Stimulated activated memory B cell treated with anti-CD40 and anti-IgM and Interleukin-4, amounts not matched to agents 10 μg/mL and 1 μg/mL and 100 μg/mL, for 72 hours (primary cell): ENCODE measurements around the gene PIRT.

ENCODE experiments used
- ATAC-seq: fragments of 150-1000 bp; cut with Tn5 transposase; 2 replicates; pipeline ENCODE4 v1.10.0; 2021
- H3K27ac Mint-ChIP-seq: one replicate; pipeline ENCODE4 v1.8.0; 2022; ENCODE audit warnings: mild to moderate bottlenecking, mixed read lengths
- H3K27me3 Mint-ChIP-seq: one replicate; pipeline ENCODE4 v1.8.0; 2022; ENCODE audit warnings: mixed read lengths
- H3K36me3 Mint-ChIP-seq: one replicate; pipeline ENCODE4 v1.8.0; 2022; ENCODE audit warnings: mixed read lengths
- H3K4me1 Mint-ChIP-seq: one replicate; pipeline ENCODE4 v1.8.0; 2022; ENCODE audit warnings: mixed read lengths
- H3K4me3 Mint-ChIP-seq: one replicate; pipeline ENCODE4 v1.8.0; 2022; ENCODE audit warnings: mild to moderate bottlenecking, moderate library complexity, mixed read lengths
- H3K9me3 Mint-ChIP-seq: one replicate; pipeline ENCODE4 v1.8.0; 2022; ENCODE audit warnings: mixed read lengths

Gene PIRT

DNA sequence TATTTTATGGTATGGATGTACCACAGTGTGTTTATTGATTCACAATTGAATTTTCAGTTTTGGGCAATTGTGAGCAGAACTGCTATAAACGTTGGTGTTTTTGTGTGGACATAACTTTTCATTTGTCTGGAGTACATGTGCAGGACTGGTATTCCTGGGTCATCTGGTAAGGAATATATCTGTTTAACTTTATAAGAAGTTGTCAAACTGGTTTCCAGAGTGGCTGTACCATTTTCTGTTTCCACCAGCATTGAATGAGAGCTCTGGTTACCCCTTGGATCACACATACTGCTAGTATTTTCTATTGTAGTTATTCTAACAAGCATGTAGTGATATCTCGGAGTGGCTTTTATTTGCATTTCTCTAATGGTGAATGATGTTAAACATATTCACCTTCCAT is 58.3 kb downstream of the PIRT start:
- peaks cover 12% of the 10 kb centered on the region for H3K9me3 Mint-ChIP-seq
- no peak overlapping the region for H3K4me3 Mint-ChIP-seq
- no peak overlapping the region for H3K27ac Mint-ChIP-seq
- H3K27me3 Mint-ChIP-seq, result no peaks in the 10 kb centered on the region
- H3K36me3 Mint-ChIP-seq, result no peaks in the 10 kb centered on the region
- no peak for ATAC-seq
- no peaks in the 10 kb centered on the region for H3K4me1 Mint-ChIP-seq

DNA sequence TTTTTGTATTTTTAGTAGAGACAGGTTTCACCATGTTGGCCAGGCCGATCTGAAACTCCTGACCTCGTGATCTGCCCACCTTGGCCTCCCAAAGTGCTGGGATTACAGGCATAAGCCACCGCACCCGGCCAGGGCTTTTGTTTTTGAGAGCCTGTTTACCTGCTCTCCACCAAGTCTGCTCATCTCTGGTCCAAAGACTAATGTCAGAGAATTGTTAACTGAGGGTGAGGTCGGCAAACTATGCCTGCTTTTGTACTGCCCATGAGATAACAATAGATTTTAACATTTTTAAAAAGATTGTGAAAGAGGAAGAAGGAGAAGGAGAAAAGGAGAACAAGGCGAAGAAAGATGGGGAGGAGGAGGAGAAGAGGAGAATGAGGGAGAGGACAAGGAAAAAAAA is 60.0 kb downstream of the PIRT start:
- Mint-ChIP-seq H3K27me3 (no peaks in the 10 kb centered on the region), H3K27ac (no peak overlapping the region), H3K9me3 (peaks cover 7% of the 10 kb centered on the region), H3K36me3 (no peaks in the 10 kb centered on the region), H3K4me3 (no peak overlapping the region), H3K4me1 (no peaks in the 10 kb centered on the region)
- no peak for ATAC-seq

GRCh38 chr17:10777131-10777807 is 60.6 kb downstream of the PIRT start:
- peaks cover 3% of the 10 kb centered on the region for H3K9me3 Mint-ChIP-seq
- no peak overlapping the region for H3K27ac Mint-ChIP-seq
- no peaks in the 10 kb centered on the region for H3K36me3 Mint-ChIP-seq
- H3K4me1 Mint-ChIP-seq, result no peaks in the 10 kb centered on the region
- ATAC-seq, result no peak
- no peak overlapping the region for H3K4me3 Mint-ChIP-seq
- H3K27me3 Mint-ChIP-seq, result no peaks in the 10 kb centered on the region

- ATAC-seq, result no peak
- Mint-ChIP-seq H3K4me1 (no peaks in the 10 kb centered on the region), H3K27ac (no peak overlapping the region), H3K27me3 (no peaks in the 10 kb centered on the region), H3K9me3 (peaks cover 4% of the 10 kb centered on the region), H3K36me3 (peaks cover 5% of the 10 kb centered on the region), H3K4me3 (no peak overlapping the region)
Measured at GRCh38 chr17:10776381-10776780, 61.5 kb downstream of the PIRT start.

GRCh38 chr17:10775740-10776356 is 62.0 kb downstream of the PIRT start:
- ATAC-seq, result no peak
- Mint-ChIP-seq H3K9me3 (peaks cover 6% of the 10 kb centered on the region), H3K4me1 (no peaks in the 10 kb centered on the region), H3K27ac (no peak overlapping the region), H3K27me3 (no peaks in the 10 kb centered on the region), H3K4me3 (no peak overlapping the region), H3K36me3 (peaks cover 6% of the 10 kb centered on the region)

GRCh38 chr17:10775058-10775457 is 62.8 kb downstream of the PIRT start:
- Mint-ChIP-seq H3K27me3 (no peaks in the 10 kb centered on the region), H3K36me3 (peaks cover 6% of the 10 kb centered on the region), H3K4me3 (no peak overlapping the region), H3K27ac (no peak overlapping the region), H3K4me1 (no peaks in the 10 kb centered on the region), H3K9me3 (peaks cover 8% of the 10 kb centered on the region)
- no peak for ATAC-seq

DNA sequence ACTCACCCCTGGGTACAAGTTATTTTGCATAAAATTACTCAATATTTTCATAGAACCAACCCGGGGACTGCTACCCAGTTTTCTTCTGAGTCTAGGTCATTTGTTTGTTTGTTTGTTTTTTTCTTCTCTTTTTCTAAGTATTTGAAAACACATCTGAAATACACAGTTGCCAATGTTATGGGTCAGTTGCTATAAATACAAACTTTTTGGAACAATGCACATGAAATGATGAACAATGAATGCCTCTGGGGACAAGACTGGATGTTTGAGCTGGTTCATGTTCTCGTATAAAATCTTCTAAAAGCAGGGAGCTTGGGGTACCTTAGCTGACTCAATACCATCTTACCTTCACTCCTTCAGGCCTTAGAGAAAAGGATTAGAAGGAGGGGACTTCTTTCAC is 64.5 kb downstream of the PIRT start:
- Mint-ChIP-seq H3K27me3 (no peaks in the 10 kb centered on the region), H3K9me3 (peaks cover 8% of the 10 kb centered on the region), H3K4me1 (no peaks in the 10 kb centered on the region), H3K4me3 (no peak overlapping the region), H3K27ac (no peak overlapping the region), H3K36me3 (peaks cover 6% of the 10 kb centered on the region)
- no peak for ATAC-seq
